Measurements from ENCODE around the gene MMGT1.

Gene MMGT1

GRCh38 chrX:135988245-135988644 lies 14.5 kb upstream of the MMGT1 start:
- TF ChIP-seq CTCF (conservative IDR thresholded peaks at IDR 0.05; ENCODE audit: control insufficient read depth, insufficient read depth, low read depth, low read length), result no peak
- no peak for DNase-seq (ENCODE audit: low read depth)
- H3K4me3 ChIP-seq (ENCODE audit: control insufficient read depth, low read depth, low read length), result no peak overlapping the region

DNA sequence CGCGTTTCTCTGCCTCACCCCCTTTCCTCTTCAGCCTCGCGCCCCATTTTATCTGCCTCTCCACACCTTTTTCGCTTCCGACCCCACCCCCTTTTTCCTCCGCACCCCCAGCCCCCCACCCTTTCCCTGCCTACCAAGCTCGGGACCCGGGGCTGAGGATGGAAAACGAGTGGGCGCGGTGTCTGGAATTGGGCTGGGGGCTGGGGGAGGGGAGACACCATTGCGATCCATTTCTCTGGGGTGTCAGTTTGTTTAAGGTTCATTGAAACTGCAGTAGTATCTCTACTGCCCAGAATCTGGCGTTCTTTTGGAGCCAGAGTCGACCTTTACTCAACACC lies 12.2 kb upstream of the MMGT1 start:
- peak overlapping the region; percentile 71 for H3K4me3 ChIP-seq (ENCODE audit: control insufficient read depth, low read depth, low read length)
- DNase-seq (ENCODE audit: low read depth), result no peak
- no peak for TF ChIP-seq CTCF (conservative IDR thresholded peaks at IDR 0.05; ENCODE audit: control insufficient read depth, insufficient read depth, low read depth, low read length)

- peak; percentile 31 for DNase-seq (ENCODE audit: low read depth)
- H3K4me3 ChIP-seq (ENCODE audit: control insufficient read depth, low read depth, low read length), result peak within 1 kb of the TSS; percentile 71
- TF ChIP-seq CTCF (conservative IDR thresholded peaks at IDR 0.05; ENCODE audit: control insufficient read depth, insufficient read depth, low read depth, low read length), result no peak
These were observed 11.6 kb upstream of the MMGT1 start, which contains the start of gene SLC9A6 for GRCh38 chrX:135985157-135985972. SLC9A6 (plus strand) TSS chrX:135985435; CDS start chrX:135985659, 224 bp downstream.

DNA sequence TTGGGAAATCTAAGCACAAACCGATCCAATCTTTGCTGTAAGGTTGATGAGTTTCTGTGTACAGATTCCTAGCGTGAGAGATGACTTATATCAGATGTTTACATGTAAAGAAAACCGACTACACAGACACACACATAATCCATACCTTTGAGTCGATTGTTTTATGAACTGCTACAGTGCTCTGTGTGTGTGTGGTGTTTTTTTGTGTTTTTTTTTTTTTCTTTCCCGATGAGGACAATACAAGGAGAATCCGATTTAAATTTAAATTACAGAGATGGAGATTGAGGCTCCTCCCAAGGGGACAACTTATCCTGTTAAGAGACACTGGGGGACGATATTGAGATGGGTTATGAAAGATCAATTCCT lies 11.0 kb upstream of the MMGT1 start:
- H3K4me3 ChIP-seq (ENCODE audit: control insufficient read depth, low read depth, low read length), result peak overlapping the region; percentile 59
- TF ChIP-seq CTCF (conservative IDR thresholded peaks at IDR 0.05; ENCODE audit: control insufficient read depth, insufficient read depth, low read depth, low read length), result no peak
- DNase-seq (ENCODE audit: low read depth), result no peak

DNA sequence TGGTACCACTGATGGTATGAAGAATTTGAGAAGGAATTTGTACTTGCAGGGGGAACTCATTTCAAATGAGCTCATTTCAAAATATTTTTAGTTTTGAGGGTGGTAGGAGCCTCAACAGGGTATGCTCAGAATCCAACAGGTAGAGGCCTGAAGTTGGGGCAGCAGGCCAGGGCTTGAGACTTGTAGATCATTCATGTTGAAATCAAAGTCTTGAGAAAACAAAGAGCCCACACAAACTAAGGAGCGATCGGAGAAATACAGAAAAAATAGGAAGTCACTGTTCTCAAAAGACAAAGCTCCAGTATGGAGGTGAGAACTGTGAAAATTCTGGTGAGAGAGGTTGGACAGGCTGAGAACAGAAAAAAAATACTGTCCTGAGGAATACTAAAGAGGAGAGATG lies 10.5 kb upstream of the MMGT1 start:
- DNase-seq (ENCODE audit: low read depth), result no peak
- no peak for TF ChIP-seq CTCF (conservative IDR thresholded peaks at IDR 0.05; ENCODE audit: control insufficient read depth, insufficient read depth, low read depth, low read length)
- H3K4me3 ChIP-seq (ENCODE audit: control insufficient read depth, low read depth, low read length), result peak overlapping the region; percentile 59

- peak; percentile 16 for DNase-seq (ENCODE audit: low read depth)
- no peak for TF ChIP-seq CTCF (conservative IDR thresholded peaks at IDR 0.05; ENCODE audit: control insufficient read depth, insufficient read depth, low read depth, low read length)
- H3K4me3 ChIP-seq (ENCODE audit: control insufficient read depth, low read depth, low read length), result no peak overlapping the region
These were observed 9.1 kb upstream of the MMGT1 start for GRCh38 chrX:135982860-135983259.
